NCI-H2081 (cell line): Measurements from ENCODE around the gene FOSB.
A peak's percentile ranks its signal among the peaks of the same experiment; 100 is the strongest.

Source experiments
- DNase-seq, 2 experiments: peaks; one replicate each; lab custom pipeline; 2025; lab: John Stamatoyannopoulos, UW

Gene FOSB

GRCh38 chr19:45468803-45469131 is 971 bp downstream of the FOSB start:
- no peak for DNase-seq

GRCh38 chr19:45469132-45469944 is 1.5 kb downstream of the FOSB start:
- peak; percentile 90 to 95 for DNase-seq

GRCh38 chr19:45469945-45470761 is 2.4 kb downstream of the FOSB start:
- no peak for DNase-seq

DNA sequence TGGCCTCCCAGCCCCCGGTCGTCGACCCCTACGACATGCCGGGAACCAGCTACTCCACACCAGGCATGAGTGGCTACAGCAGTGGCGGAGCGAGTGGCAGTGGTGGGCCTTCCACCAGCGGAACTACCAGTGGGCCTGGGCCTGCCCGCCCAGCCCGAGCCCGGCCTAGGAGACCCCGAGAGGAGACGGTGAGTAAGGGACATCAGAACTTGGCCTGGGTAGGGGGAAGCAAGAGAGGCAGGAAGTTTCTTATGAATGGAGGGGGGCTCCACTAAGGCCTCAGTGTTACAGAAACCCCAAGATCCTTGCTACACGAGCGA is 2.9 kb downstream of the FOSB start:
- no peak for DNase-seq

- DNase-seq: no peak
These were observed 3.5 kb downstream of the FOSB start for GRCh38 chr19:45471111-45471930.

GRCh38 chr19:45471931-45472562 is 4.3 kb downstream of the FOSB start:
- DNase-seq: no peak

DNA sequence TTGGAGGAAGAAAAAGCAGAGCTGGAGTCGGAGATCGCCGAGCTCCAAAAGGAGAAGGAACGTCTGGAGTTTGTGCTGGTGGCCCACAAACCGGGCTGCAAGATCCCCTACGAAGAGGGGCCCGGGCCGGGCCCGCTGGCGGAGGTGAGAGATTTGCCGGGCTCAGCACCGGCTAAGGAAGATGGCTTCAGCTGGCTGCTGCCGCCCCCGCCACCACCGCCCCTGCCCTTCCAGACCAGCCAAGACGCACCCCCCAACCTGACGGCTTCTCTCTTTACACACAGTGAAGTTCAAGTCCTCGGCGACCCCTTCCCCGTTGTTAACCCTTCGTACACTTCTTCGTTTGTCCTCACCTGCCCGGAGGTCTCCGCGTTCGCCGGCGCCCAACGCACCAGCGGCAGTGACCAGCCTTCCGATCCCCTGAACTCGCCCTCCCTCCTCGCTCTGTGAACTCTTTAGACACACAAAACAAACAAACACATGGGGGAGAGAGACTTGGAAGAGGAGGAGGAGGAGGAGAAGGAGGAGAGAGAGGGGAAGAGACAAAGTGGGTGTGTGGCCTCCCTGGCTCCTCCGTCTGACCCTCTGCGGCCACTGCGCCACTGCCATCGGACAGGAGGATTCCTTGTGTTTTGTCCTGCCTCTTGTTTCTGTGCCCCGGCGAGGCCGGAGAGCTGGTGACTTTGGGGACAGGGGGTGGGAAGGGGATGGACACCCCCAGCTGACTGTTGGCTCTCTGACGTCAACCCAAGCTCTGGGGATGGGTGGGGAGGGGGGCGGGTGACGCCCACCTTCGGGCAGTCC is 5.0 kb downstream of the FOSB start:
- no peak for DNase-seq

DNA sequence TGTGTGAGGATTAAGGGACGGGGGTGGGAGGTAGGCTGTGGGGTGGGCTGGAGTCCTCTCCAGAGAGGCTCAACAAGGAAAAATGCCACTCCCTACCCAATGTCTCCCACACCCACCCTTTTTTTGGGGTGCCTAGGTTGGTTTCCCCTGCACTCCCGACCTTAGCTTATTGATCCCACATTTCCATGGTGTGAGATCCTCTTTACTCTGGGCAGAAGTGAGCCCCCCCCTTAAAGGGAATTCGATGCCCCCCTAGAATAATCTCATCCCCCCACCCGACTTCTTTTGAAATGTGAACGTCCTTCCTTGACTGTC is 5.5 kb downstream of the FOSB start:
- no peak for DNase-seq

DNA sequence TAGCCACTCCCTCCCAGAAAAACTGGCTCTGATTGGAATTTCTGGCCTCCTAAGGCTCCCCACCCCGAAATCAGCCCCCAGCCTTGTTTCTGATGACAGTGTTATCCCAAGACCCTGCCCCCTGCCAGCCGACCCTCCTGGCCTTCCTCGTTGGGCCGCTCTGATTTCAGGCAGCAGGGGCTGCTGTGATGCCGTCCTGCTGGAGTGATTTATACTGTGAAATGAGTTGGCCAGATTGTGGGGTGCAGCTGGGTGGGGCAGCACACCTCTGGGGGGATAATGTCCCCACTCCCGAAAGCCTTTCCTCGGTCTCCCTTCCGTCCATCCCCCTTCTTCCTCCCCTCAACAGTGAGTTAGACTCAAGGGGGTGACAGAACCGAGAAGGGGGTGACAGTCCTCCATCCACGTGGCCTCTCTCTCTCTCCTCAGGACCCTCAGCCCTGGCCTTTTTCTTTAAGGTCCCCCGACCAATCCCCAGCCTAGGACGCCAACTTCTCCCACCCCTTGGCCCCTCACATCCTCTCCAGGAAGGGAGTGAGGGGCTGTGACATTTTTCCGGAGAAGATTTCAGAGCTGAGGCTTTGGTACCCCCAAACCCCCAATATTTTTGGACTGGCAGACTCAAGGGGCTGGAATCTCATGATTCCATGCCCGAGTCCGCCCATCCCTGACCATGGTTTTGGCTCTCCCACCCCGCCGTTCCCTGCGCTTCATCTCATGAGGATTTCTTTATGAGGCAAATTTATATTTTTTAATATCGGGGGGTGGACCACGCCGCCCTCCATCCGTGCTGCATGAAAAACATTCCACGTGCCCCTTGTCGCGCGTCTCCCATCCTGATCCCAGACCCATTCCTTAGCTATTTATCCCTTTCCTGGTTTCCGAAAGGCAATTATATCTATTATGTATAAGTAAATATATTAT is 6.1 kb downstream of the FOSB start:
- no peak for DNase-seq

DNA sequence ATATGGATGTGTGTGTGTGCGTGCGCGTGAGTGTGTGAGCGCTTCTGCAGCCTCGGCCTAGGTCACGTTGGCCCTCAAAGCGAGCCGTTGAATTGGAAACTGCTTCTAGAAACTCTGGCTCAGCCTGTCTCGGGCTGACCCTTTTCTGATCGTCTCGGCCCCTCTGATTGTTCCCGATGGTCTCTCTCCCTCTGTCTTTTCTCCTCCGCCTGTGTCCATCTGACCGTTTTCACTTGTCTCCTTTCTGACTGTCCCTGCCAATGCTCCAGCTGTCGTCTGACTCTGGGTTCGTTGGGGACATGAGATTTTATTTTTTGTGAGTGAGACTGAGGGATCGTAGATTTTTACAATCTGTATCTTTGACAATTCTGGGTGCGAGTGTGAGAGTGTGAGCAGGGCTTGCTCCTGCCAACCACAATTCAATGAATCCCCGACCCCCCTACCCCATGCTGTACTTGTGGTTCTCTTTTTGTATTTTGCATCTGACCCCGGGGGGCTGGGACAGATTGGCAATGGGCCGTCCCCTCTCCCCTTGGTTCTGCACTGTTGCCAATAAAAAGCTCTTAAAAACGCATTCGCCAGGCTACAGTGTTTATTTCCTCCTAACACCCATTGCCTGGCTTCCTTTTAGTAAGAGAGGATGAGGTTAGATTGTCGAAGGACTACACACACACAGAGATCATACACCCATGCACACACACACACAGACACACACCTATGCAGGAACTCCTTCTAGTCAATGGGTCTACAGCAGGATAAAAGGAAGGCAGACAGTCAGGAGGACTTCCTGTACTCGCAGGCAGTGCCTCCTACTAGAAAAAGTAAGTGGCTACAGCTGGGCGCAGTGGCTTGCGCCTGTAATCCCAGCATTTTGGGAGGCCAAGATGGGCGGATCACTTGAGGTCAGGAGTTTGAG is 7.1 kb downstream of the FOSB start:
- DNase-seq: no peak

- DNase-seq: no peak
These were observed 7.9 kb downstream of the FOSB start for GRCh38 chr19:45475537-45476291.

DNA sequence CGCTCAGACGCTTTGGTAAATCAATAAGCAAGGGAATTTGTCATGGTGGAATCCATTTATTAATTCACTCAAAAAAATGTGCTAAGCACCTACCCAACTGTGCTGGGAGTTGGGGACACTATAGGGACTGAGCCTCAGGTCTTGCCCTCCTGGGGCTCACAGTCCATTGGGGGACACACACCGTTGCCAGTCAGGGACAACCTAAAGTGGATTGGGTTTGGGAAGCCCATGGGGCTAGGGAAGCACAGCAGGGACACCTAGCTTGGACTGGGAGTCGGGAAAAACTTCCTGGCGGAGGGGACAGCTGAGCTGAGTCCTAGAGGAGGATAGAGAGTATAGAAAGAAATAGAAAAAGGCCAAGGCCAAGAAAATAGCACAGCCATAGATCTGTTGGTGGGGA is 8.5 kb downstream of the FOSB start:
- DNase-seq: no peak

DNA sequence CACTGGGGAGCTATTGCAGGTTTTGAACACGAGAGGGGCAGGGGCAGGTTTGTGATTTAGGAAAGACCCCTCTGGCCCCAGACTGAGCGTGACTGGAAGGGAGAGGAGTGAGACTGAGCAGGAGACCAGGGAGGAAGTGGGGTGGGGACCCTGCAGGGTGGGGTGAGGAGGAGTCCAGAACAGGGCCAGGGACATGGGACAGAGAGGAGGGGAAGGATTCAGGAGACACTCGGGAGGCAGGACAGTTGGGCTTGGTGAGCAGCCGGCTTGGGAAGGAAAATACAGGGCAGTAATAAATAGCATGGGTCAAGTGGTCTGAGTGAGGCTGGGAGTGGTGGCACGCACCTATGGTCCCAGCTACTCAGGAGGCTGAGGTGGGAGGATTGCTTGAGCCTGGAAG is 9.4 kb downstream of the FOSB start:
- no peak for DNase-seq

DNA sequence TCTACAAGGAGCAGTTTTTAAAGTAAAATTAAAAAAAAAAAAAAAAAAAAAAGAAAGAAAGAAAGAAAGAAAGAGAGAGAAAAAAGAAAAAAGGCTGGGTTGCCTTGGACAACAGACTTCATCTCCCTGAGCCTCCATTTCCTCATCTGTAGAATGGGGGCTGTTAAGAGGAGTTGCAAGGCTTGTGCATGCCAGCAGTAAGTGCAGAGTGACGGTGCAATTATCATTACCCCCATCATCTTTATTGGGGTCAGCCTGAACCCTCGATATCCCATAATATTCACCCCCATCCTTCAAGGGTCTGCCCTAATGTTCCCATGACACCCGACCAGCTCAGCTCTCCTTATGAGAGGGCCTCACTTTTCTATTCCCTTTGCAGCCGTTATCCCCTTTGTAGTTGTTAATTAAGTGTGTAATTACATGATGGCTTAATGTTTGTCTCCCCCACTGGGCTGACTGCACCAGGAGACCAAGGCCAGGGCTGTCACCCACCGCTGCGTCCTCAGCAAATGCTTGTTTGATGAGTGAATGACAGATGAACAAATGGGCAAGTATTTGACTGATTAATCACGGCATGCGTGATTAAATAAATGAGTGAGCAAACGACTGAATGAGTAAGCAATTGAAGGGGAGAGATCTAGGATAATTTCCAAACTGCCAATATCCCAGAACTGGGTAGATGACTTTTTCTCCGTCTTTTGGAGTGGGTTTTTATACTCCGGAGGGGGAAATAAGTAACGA is 10.1 kb downstream of the FOSB start:
- peak; percentile 23 to 62 for DNase-seq

- DNase-seq: peak; percentile 79 to 86
These were observed 10.8 kb downstream of the FOSB start for GRCh38 chr19:45478454-45479238.

DNA sequence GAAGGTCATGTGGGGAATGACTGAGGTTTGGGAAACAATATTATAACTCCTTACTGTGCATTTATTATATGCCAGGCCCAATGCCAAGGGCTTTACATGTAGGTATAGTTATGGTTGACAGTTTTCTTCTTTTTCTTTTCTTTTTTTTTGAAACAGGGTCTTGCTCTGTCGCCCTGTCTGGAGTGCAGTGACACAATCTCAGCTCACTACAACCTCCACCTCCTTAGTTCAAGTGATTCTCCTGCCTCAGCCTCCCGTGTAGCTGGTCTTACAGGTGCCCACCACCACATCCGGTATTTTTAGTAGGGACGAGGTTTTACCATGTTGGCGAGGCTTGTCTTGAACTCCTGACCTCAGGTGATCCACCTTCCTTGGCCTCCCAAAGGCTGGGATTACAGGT is 15.2 kb downstream of the FOSB start:
- DNase-seq: no peak

- no peak for DNase-seq
These were observed 16.6 kb downstream of the FOSB start for GRCh38 chr19:45484273-45484945.
